NCI-H1694 treated with DMSO at 0.1 percent for 48 hours (cell line): ENCODE measurements around the gene OR10H1.
"Not testable (repeated sequence)": the region's sequence is repeated elsewhere in the genome, so short reads cannot be mapped to it uniquely, and the experiment has no call there.

Source experiments
- DNase-seq: peaks from one replicate; lab custom pipeline; 2025; lab: John Stamatoyannopoulos, UW

Gene OR10H1

DNA sequence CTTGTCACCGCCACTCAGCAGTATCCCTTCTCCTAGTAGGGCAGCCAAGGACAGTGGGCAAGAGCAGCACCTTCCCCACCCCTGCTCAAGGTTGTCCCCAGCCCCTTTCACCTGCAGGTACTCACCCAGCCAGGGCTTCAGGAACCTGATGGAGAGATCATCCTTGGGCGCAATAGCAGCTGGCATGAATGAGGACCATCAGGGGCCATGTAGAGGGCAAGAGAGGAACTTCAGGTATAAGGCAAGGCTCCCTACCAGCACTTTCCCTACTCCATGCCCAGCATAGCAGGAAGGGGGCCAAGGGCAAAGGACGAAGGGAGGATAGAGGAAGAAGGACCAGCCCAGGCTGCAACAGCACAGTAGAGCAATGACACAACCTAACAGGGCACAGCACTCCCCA, 41.3 kb downstream of the OR10H1 start:
- DNase-seq, result not testable (repeated sequence)

DNA sequence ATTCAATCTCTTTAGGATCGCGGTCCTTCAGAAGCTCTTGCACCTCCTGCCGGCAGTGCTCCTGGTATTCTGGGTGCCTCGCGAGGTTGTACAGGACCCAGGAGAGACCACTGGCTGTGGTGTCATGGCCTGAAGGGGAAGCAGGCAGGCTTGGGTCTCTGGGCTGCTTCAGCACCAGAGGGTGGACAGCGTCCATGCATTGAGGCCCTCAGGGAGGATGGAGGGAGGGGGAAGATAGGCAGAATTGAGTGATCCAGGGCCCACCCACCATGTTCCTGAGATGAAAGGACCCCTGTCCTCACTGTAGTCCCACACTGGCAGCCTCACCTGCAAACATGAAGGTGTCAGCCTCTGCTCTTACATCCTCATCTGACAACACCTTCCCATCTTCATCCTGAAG, 45.9 kb downstream of the OR10H1 start:
- DNase-seq, result no peak

DNA sequence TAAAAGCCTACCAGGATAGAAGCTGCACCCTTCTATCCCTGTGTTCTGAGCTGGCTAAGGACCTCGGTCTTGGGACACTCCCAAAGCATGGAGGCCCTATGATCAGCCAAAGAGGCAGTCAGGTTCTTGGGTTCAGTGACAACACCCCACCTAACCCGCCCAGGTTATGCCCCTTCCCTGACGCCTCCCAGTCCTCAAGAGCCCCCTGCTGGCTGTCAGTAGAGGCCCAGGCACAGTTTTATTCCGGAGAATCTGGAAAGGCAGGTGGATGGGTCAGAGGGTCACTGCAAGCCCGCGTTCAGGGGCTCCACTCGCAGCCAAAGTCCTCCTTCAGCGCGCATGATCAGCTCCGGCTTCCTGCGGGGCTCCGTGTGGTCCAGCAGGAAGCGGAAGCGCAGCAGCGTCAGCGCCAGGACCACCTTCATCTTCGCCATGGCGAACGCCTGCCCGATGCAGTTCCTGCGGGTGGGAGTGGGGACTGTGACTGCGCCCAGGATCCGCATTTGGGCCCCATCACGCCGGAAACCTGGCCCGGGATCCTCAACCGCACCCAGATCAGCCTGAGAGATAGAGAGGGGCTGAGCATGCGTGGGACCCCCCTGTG, 55.4 kb downstream of the OR10H1 start:
- DNase-seq, result no peak

DNA sequence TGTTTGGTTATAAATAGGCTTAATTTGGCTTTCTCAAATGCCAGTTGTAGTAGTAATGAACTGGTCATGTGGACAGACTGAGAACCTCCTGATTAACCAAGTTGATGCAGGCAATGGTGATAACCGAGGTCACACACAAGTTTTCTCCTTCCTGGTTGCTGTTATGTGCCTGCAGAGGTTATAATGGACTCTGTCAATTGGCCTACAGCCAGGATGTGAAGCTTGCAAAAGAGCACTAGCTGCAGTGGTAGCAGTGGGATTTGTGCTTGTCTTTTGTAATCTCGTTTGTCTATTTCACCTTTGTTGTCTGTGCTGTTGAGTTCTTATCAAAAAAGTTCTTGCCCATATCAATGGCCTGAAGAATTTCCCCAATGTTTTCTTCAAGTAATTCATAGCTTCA, 57.1 kb downstream of the OR10H1 start:
- no peak for DNase-seq
